ENCODE measurements around the gene TRIM33. TPM values are rescaled to one million over a fixed set of nuclear protein-coding genes. Genes with fewer than 3 reads are reported as not detected.

TRIM33 gene
- total RNA-seq (2022; extraction: Qiagen RNA extraction; ENCODE audit: low read depth): 10.7 to 16.9 TPM (median 15.2 TPM) in 5 replicates

DNA sequence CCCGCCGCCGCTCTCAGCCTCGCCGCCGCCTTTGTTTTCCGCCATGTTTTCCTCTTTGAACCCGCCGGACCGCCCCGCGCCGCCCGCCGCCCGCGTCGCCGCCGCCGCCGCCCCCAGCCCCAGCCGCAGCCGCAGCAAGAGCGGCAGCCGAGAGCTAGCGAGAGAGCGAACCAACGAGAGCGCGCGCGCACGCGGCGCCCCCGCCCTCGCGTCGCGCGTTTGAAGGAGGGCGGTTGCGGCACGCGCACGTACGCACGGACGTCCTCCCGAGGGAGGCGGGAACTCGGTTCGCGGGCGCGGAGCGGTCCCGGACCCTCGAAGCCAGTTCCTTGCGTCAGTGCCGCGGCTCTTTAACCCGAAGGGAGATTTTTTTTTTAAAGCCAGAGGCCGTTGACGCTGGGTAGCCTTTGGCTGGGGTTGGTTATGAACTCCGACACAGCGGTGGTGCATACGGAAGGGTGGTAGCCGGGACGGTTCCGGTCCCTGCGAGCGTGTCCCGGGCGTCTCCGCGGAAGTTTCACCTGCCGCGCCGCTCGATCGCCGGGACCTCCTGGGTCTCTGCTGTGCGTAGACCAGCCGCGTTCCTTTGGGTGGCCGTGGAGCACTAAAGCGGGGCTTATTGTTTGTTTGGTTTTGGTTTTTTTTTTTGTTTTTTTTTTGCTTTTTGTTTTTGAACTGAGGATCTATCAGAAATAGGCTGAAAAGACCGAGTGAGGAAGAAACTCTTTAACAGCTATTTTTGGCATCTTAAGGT, at the start of gene TRIM33:
Gene TRIM33 (minus strand): TSS at position 172 of the 754 bp plus-strand sequence. CDS start 127 bp downstream, at position 45.

Other genes with a start within 250 kb of the TRIM33 start
- gene BCAS2, start 70.4 kb upstream of the TRIM33 start, total RNA-seq (2022; extraction: Qiagen RNA extraction; ENCODE audit: low read depth): 26.3 to 31.4 TPM (median 30.4 TPM) in 5 replicates
- 0.28 to 0.72 TPM (median 0.41 TPM) in 5 replicates for gene DENND2C, start 158.8 kb upstream of the TRIM33 start, total RNA-seq (2022; extraction: Qiagen RNA extraction; ENCODE audit: low read depth)
- gene AMPD1, start 184.3 kb upstream of the TRIM33 start, total RNA-seq (2022; extraction: Qiagen RNA extraction; ENCODE audit: low read depth): not detected in 5 replicates
- 27.3 to 37.2 TPM (median 31.9 TPM) in 5 replicates for gene NRAS, start 205.6 kb upstream of the TRIM33 start, total RNA-seq (2022; extraction: Qiagen RNA extraction; ENCODE audit: low read depth)
- gene CSDE1, start 246.8 kb upstream of the TRIM33 start, total RNA-seq (2022; extraction: Qiagen RNA extraction; ENCODE audit: low read depth): 128 to 163 TPM (median 146 TPM) in 5 replicates